ENCODE results near the gene SLC6A9. TPM values are rescaled to one million over a fixed set of nuclear protein-coding genes. Genes with fewer than 3 reads are reported as not detected.

The SLC6A9 gene
- total and polyA plus RNA-seq, 2 donors (not counting 1 experiment from before 2014, with no cell fraction given) = 0.28 to 5.5 TPM

GRCh38 chr1:44047131-44047530, 15.9 kb upstream of the SLC6A9 start:
- H3K4me3 Mint-ChIP-seq = no peak overlapping the region
- peaks cover 26% of the 10 kb centered on the region for H3K27me3 Mint-ChIP-seq
- Histone ChIP-seq H4K20me1 (ENCODE audit: control insufficient read depth, insufficient read depth, low read length, poor library complexity, severe bottlenecking) (no peaks in the 10 kb centered on the region), H3K36me3 (replicated peaks in 1 of 2; ENCODE audit: control extremely low read depth in 1 of 2, control insufficient read depth in 1 of 2, extremely low read depth in 1 of 2, insufficient read depth in 2 of 2, low read length in 1 of 2) (no peaks in the 10 kb centered on the region), H3K79me2 (ENCODE audit: control insufficient read depth, insufficient read depth, low read length) (no peaks in the 10 kb centered on the region), H3K4me3 (ENCODE audit: control extremely low read depth in 1 of 5, extremely low read depth in 1 of 5, insufficient read depth in 1 of 5, low read depth in 2 of 5, low read length in 4 of 5) (no peak overlapping the region), H2AFZ (ENCODE audit: insufficient read depth, low read depth, low read length, poor library complexity, severe bottlenecking) (no peak overlapping the region), H3K4me2 (replicated peaks; ENCODE audit: low read depth, low read length, poor library complexity, severe bottlenecking) (no peak overlapping the region), H3K27ac (ENCODE audit: low read length in 2 of 2) (no peak overlapping the region), H3K9ac (ENCODE audit: low read length) (no peak overlapping the region), H3K4me1 (ENCODE audit: control insufficient read depth in 2 of 2, insufficient read depth in 2 of 2, low read length in 2 of 2) (peaks cover 0 to 3% of the 10 kb centered on the region in 2 donors), H3K27me3 (replicated peaks in 1 of 4; ENCODE audit: control extremely low read depth in 1 of 4, control insufficient read depth in 3 of 4, insufficient read depth in 4 of 4, low read length in 3 of 4) (peaks cover 0 to 11% (median 0%) of the 10 kb centered on the region in 4 experiments), H3K9me3 (ENCODE audit: control extremely low read depth in 1 of 3, control insufficient read depth in 2 of 3, insufficient read depth in 1 of 3, low read length in 2 of 3) (no peaks in the 10 kb centered on the region)
- intact Hi-C loops (cut with micrococcal nuclease) = loop anchor here (1.0 to 5.0 kb wide), 2 partner anchors 42 to 115 kb away; partner anchors contain the start of gene ARTN
- no peak overlapping the region for H3K27ac Mint-ChIP-seq
- 80% methylated on average over 1 of the region's 1 CpG for WGBS (ENCODE audit: insufficient coverage)
- no peak for TF ChIP-seq CTCF (IDR thresholded peaks at IDR 0.05)
- TF ChIP-seq EZH2 (IDR thresholded peaks at IDR 0.05; ENCODE audit: borderline replicate concordance, insufficient read depth, low read depth, low read length, poor library complexity, severe bottlenecking) = no peak
- DNase-seq (no peak), ATAC-seq (ENCODE audit: low read depth) (no peak)
- H3K9me3 Mint-ChIP-seq (ENCODE audit: insufficient read depth) = no peaks in the 10 kb centered on the region
- POLR2A ChIA-PET = no interaction called here
- peaks cover 6% of the 10 kb centered on the region for H3K4me1 Mint-ChIP-seq
- CTCF ChIA-PET = interaction anchor here (0.6 to 6.6 kb wide), 23 partner anchors 8 to 1054 kb away, joined by 3 to 89 read pairs (median 6); partner anchors contain the start of gene PTPRF

- H3K27ac Mint-ChIP-seq = no peak overlapping the region
- ATAC-seq (ENCODE audit: low read depth) = no peak
- H3K4me3 Mint-ChIP-seq = no peak overlapping the region
- H3K79me2 ChIP-seq (ENCODE audit: control insufficient read depth, insufficient read depth, low read length) = no peaks in the 10 kb centered on the region
- no peak for DNase-seq
- peaks cover 0 to 11% (median 0%) of the 10 kb centered on the region in 4 experiments for H3K27me3 ChIP-seq (replicated peaks in 1 of 4; ENCODE audit: control extremely low read depth in 1 of 4, control insufficient read depth in 3 of 4, insufficient read depth in 4 of 4, low read length in 3 of 4)
- TF ChIP-seq EZH2 (IDR thresholded peaks at IDR 0.05; ENCODE audit: borderline replicate concordance, insufficient read depth, low read depth, low read length, poor library complexity, severe bottlenecking) (no peak), CTCF (IDR thresholded peaks at IDR 0.05) (no peak)
- no peaks in the 10 kb centered on the region for H4K20me1 ChIP-seq (ENCODE audit: control insufficient read depth, insufficient read depth, low read length, poor library complexity, severe bottlenecking)
- peaks cover 6% of the 10 kb centered on the region for H3K4me1 Mint-ChIP-seq
- H3K9me3 Mint-ChIP-seq (ENCODE audit: insufficient read depth) = no peaks in the 10 kb centered on the region
- ChIA-PET CTCF (interaction anchor here (1.1 to 5.9 kb wide), 7 partner anchors 9 to 515 kb away, joined by 3 to 67 read pairs (median 11); partner anchors contain the start of gene PTPRF), POLR2A (no interaction called here)
- peaks cover 22% of the 10 kb centered on the region for H3K27me3 Mint-ChIP-seq
- no peak overlapping the region for H3K27ac ChIP-seq (ENCODE audit: low read length in 2 of 2)
- no peak overlapping the region for H3K9ac ChIP-seq (ENCODE audit: low read length)
- peaks cover 0 to 3% of the 10 kb centered on the region in 2 donors for H3K4me1 ChIP-seq (ENCODE audit: control insufficient read depth in 2 of 2, insufficient read depth in 2 of 2, low read length in 2 of 2)
- no peaks in the 10 kb centered on the region for H3K36me3 ChIP-seq (replicated peaks in 1 of 2; ENCODE audit: control extremely low read depth in 1 of 2, control insufficient read depth in 1 of 2, extremely low read depth in 1 of 2, insufficient read depth in 2 of 2, low read length in 1 of 2)
- 82% methylated on average over 9 of the region's 9 CpGs for WGBS (ENCODE audit: insufficient coverage)
- H3K9me3 ChIP-seq (ENCODE audit: control extremely low read depth in 1 of 3, control insufficient read depth in 2 of 3, insufficient read depth in 1 of 3, low read length in 2 of 3) = no peaks in the 10 kb centered on the region
- H3K4me3 ChIP-seq (ENCODE audit: control extremely low read depth in 1 of 5, extremely low read depth in 1 of 5, insufficient read depth in 1 of 5, low read depth in 2 of 5, low read length in 4 of 5) = no peak overlapping the region
- intact Hi-C loops (cut with micrococcal nuclease) = loop anchor here (5.0 kb wide), 1 partner anchor 113 kb away; the partner anchor contains the start of gene ARTN
- H2AFZ ChIP-seq (ENCODE audit: insufficient read depth, low read depth, low read length, poor library complexity, severe bottlenecking) = no peak overlapping the region
- no peak overlapping the region for H3K4me2 ChIP-seq (replicated peaks; ENCODE audit: low read depth, low read length, poor library complexity, severe bottlenecking)
Measured at GRCh38 chr1:44045064-44045463, 13.8 kb upstream of the SLC6A9 start.

Measured in B cell (primary cell).